ENCODE measurements around the gene TTLL7.
"Not testable (repeated sequence)": the region's sequence is repeated elsewhere in the genome, so short reads cannot be mapped to it uniquely, and the experiment has no call there.

The TTLL7 gene

DNA sequence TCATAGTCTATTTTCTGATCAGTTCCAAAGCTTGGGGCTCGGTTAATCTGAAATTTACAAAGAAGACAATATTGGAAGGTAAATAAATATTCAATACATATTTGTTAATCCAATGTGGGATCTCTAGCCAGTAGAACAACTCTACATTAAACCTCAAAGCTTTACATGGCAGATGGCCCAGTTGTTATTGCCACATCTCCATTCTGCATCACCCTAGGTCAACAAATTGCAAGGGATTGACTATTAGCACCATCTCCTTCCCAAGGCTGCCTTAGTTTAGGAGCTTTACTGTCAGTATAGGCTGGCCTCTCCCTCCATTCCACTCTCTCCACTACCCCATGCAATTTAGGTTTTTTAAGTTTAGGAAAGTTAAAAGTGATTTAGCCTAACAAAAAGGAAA lies 69.7 kb downstream of the TTLL7 start:
- peak; percentile 23 for DNase-seq

DNA sequence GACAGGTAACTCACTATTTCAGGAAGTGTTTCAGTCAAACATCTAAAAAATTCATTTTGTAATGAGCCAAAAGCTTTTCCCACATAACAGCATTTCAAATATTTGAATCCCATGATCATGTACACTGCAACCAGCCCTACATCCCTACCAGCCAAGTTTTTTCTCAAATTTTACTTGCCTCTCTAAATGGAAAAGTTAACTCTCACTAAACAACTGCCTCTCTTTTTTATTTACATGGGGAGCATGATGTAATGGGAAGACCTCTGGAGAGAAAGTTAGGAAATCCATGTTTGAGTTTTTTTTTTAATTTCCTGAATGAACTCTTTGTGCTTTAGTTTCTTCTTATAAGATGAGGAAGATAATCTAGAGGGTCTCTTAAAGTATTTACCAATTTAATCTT lies 70.5 kb downstream of the TTLL7 start:
- no peak for DNase-seq

DNA sequence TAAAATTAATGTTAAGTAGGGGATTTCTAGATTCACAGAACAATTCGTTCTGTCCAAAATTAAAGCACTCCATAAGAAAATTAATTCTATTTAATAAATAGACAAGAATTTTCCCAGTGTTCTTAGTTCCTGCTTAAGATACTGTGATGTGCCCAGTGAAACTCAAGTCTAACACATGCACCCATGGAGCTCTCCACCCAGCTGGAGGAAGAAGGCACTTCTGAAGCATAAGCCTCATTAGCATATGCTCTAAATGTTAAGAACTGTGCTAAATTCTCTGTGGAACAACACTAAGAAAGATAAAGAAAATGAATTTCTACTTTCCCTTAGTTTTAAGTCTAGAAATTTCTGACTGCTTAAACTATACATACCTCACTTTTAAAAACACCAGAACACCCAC lies 71.2 kb downstream of the TTLL7 start:
- DNase-seq, result no peak

DNA sequence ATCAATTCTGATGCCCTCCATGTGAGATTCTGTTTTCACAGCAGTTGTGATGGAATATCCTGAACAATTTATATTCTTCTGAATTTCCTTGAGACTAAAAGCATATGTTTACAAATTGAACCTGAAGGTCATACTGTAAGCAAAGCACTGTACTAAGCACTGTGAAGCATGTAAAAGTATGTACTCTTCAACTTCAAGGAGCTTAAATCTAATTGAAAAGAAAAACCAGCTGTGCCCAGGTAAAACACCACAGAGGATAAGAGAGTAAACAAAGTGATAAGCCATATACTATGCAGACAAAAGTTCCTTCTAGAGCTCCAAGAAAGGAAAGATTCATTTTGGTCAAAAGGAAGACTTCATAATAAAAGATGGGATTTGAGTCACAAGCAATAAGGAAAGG lies 71.9 kb downstream of the TTLL7 start:
- DNase-seq, result no peak

DNA sequence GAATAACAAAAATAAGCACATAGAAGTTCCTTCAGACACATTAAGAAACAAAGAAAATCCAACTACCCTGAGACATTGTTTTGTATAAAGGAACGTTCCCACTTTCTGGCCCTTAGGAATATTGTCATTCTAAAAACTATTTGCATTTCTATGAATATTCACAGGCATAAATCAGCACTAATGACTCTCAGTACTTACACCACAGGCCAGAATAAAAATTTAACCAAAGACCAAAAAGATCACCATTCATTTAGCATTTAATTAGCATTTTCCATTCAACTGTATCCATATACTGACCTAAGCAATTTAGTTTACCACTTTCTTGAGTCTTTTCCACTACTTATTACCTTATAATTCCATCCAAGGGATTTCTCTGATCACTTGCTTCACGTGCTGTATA lies 75.4 kb downstream of the TTLL7 start:
- no peak for DNase-seq

DNA sequence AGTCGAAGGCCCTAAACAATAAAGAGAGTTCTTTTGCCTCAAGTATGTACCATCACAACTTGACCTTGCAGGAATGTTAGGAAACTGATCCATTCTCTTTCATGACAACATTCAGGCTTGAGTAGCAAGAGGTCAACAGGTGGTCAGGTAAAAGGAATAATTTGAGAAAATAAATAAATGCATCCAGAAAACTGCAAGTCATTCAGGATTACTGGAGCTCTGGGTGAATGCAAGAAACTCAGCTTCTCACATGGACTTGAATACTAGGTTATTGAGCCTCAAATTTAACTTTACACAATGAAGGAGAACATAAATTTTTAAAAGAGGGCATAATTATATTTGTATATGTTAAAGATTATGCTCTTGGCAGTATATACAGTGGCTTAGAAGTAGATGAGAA lies 76.5 kb downstream of the TTLL7 start:
- DNase-seq, result no peak

DNA sequence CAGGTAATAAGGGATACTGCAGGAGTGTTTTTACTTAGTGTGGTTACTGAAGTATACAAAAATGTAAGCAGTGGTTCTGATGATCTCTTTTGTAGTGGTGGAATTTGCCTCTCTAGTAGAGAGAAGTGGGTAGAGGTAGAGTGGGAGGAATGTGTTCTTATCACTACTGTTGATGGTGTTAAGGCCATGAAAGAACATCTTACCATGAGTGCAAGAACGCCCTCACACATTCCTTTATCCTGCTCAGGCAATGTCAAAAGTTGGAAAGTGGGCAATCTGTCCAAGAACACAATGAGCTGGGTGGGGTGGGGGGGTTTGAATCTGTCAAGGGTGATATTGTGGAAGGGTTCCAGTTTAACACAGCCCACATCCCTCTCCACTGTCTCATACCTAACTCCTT lies 78.6 kb downstream of the TTLL7 start:
- no peak for DNase-seq

DNA sequence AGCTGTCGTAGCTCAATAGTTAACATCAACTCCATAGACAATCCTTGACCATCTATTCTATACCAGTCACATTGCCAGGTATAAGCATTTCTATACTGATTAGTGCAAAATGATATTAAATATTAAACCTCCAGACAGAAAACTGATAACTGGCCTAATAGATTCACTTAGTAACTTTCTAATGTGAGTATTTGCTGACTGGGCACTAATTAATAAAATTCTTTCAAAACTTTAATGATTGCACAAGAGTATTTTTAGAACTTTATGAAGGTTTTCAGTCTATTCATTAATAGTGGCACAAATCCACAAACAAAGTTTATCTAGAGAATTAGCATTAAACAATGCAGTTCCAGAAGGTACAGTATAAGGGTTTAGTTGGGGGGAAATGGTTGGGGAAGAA lies 79.1 kb downstream of the TTLL7 start:
- DNase-seq, result no peak

DNA sequence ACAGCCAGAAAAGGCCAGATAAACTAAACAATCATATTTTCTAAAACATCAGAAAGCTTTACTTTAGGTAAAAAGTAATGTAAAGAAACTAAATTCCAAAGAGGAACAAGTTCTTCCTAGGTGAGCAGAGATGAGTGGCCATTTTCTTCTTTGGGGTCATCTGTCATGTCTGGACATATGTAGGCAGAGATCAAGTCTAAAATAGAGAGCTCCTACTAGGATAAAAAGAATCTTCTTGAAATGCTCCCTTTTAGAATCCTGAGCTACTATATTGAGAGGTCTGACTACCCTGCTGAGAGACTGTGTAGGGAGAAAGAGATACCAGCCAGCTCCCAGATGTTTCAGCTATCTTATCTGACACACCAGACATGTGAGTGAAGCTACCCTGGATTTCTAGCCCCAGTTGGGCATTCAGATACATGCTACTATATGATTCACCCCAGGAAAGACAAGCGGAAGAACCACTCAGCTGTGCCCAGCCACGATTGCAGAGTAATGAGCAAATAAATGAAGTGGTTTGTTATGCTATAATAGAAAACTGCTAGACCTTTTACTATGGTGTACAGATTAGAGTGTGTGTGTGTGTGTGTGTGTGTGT lies 80.1 kb downstream of the TTLL7 start:
- no peak for DNase-seq

DNA sequence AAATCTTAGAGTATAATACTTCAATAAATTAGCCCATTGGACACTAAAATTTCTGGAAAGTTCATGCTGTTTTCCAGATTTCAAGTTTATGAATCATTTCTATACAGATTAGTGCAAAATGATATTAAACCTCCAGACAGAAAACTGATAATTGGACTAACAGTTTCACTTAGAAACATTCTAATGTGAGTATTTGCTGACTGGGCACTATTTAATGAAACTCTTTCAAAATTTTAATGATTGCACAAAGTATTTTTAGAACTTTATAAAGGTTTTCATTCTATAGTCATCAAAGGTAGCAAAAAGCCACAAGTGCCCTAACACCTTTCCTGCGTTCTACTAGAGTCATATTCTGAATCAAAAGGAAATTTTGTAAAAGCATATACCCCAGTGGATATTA lies 81.0 kb downstream of the TTLL7 start:
- DNase-seq, result no peak

DNA sequence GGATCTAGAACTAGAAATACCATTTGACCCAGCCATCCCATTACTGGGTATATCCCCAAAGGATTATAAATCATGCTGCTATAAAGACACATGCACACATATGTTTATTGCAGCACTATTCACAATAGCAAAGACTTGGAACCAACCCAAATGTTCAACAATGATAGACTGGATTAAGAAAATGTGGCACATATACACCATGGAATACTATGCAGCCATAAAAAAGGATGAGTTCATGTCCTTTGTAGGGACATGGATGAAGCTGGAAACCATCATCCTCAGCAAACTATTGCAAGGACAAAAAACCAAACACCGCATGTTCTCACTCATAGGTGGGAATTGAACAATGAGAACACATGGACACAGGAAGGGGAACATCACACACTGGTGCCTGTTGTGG lies 82.8 kb downstream of the TTLL7 start:
- not testable (repeated sequence) for DNase-seq

DNA sequence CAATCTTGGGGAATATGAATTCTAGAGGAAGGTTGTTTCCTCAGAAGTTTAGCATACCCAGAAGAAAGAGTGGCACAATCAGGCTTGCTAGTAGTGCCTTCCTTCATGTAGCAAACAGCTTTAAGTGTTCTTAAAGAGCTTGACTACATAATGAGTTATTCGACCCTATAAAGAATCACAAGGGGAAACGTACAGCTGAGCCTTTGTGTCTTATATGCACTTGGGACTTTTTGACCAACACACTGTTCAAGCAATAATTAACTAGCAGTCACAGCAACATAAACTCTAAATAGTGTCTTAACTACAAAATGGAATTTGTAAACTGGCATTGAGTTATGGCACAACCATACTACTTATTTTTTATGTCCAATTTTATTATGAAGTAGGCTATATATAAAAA lies 86.1 kb downstream of the TTLL7 start:
- no peak for DNase-seq

DNA sequence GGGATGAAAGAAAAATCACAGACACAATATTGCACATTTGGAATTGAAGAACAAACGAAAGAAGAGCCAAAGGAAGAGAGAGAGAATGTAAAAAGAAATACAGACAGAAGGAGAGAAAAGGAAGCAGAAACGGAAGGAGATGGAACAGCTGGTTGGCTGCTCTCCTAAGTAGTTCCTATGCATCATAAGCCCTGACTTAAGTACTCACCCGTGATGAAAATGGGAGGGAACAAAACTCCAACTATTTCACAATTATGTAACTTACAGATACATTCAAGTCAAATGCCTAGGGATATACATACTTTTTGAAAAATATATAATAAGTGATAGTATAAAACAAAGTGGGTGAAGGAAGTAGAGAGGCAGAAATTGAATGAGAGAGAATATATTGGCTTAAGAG lies 88.5 kb downstream of the TTLL7 start:
- no peak for DNase-seq

DNA sequence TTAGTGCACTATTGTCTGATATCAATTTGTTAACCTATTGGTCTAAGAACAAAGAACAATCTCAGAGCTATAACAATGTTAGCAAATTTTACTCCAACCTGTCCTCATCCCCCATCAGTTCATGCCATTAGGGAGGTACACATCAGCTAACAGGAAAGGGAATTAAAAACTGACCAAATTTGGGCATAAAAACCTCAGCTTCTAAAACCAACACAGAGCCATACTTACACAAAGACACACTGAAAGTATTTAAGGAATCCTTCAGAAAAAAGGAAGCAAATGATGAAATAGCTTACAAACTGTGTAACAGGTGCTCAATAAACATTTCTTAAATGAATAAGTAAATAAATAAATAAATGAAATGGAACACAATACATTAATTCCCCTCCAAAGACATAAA lies 89.2 kb downstream of the TTLL7 start:
- DNase-seq, result peak; percentile 39

DNA sequence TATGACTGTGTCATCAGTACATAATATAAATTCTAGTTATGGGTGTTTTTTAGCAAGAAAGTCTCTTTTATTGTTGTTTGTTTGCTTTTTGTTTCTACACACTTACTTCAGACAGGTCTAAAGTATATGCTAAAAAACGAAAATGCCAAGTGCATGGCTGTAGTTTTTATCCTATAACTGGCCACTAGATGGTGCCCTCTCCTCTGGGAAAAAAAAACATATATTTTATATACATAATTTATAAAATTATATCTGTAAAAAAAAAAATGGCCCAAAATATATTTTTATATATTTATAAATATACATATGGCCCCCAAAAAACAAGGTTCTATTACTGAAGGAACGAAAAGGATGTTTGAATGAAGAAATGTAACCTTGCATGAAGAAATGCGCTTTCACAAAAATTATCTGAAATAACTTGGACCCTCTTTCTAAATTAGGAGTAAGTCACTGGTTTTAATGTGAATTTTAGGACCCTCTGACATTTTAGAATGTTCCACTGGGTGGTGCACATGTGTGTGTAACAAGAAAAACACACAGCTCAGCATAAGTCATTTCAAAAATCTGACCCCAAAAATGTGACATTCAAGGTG lies 93.5 kb downstream of the TTLL7 start:
- DNase-seq, result peak; percentile 30

DNA sequence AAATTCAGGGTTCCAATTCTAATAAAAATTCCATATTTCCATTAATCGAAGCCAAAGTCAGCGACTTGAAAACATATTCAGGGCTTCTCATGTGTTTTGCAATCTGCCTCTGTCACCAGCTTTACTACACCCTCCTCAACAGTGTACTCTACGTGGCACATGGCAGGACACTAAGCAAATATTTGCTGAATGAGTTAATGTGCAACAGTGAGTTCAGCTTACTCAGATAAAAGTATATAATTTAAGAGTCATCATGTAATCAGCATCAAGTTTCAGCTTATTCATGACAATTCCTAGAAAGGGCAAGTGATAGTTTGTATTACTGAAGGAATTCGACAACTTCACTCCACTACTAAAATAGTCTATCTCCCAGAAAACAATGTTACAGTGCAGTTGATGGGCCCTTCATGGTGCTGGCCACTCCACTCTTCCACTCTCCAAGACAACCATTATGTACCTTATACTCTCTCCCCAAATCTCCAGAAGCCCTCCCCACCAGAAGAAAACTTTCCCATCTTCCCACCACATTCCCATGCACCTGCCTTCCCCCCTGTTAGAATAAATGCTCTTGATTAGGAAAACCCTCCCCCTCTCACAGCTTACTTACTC lies 97.3 kb downstream of the TTLL7 start:
- peak; percentile 90 for DNase-seq

DNA sequence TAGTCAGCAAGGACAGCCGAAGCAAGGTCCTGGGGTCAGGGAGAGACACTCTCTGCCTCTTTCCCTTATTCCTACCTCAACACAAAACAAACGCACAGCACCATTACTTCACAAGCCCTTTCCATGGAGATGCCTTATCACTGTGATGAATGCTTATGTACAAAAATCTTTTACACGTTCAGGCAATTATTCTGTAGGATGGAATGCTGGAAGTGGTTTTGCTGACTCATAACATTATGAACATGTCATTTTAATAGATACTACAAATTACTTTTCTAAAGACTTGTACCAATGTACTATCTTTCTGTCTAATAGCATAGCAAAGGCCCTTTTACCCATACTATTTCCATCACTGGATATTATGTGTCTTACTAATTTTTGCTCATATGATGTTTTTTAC lies 98.4 kb downstream of the TTLL7 start:
- peak; percentile 59 for DNase-seq

DNA sequence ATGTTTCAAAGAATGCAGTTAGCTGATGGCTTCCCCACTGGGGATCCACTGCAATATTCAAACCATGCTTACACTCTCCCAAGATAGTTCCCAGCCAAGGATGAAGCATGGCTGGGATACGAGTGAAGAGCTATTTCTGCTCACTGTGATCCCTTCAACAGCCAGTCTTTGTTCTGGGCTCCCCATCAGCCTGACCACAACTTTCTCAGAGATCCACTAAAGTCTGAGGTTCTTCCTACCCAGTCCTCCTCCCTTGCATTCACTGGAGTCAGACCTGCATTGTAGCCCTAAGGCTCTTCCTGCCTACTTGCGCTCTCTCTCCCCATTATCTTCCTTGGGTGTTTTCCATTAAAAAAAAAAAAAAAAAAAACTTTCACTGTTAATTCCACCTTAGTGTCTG lies 101.4 kb downstream of the TTLL7 start:
- DNase-seq, result no peak

DNA sequence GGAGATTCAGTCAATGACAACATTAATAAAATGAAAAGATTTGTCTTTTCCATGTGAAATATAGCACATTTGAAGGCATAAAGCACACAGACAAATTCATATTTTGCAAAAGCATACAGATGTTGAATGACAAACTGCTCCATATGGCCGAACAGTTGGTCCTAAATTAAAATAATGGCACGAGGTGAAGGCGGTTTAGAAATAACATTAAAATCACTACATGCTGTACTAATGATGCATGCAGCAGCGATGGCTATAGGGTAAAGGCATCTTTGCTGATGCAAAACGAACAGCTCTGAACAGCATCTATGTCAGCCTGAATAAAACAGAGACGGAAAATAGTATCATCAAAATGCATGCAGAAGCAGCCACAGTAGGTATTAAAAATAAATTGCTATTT lies 102.6 kb downstream of the TTLL7 start:
- no peak for DNase-seq

DNA sequence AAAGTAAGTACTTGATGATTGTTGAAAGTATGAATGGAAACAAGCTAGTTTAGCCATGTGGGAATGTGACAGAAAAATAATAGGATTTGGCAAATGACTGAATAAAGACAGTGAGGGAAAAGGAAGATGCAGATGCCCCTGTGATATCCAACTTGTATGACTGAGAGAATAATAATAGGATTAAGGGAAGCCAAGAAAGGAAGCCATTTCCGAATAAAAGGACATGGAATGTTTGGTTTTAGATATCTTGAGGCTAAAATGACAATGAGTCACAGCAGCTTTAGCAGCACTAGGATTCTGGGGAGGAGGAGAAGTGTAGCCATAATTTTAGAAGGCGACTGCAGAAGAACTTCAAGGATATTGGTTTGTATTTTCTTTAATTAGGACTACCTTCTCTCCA lies 109.2 kb downstream of the TTLL7 start:
- peak; percentile 84 for DNase-seq

DNA sequence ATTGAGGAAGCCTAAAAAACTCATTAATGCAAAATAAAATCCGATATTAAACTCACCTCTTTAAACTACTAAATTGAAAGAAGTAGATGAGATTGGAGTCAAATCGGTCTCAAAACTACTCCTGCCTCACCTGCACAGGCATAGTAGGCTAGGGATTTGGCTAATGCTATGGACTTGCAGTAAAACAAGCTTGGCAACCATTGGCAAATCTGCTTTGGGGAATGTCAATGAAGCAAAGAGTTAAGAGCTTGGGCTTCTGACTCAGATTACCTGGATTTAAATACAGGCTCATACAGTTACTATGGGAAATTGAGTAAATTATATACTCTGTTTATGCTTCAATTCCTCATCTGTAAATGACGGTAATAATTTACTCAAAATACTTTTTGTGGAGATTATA lies 111.4 kb downstream of the TTLL7 start:
- no peak for DNase-seq

DNA sequence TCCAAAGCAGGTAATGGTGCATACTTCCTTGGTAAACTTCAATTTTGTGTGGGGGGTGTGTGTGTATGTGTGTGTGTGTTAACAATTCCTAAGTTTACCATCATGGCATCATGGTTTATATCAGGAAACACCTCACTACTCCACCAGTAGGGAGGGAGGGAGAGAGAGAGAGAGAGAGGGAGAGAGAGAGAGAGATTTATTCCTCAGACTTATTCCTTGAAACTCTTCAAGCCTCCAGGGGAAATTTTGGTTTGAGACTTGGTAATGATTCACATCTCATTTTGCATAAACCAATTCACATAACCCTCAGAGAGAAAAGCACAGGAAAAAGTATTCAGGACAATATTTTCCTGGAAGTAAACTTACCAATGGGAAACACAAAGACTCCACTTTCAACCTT lies 115.0 kb downstream of the TTLL7 start:
- DNase-seq, result no peak

DNA sequence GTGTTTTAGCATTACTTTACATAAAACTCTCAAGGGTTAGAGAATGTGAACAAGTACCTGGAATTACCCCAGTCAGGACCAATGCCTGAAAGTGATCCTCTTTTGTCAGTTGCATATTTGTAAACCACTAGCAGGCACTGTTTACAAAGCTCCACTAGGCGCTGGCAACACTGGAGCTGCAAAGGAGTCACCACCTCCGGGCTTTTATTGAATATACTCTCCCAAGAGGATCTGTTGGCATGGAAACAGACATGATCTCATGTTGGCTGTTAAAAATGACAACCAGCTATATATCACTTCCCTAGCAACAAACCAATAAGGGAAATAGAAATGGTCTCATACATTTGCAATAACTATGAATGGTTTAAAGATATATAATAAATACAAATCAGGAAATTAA lies 116.0 kb downstream of the TTLL7 start:
- peak; percentile 69 for DNase-seq

DNA sequence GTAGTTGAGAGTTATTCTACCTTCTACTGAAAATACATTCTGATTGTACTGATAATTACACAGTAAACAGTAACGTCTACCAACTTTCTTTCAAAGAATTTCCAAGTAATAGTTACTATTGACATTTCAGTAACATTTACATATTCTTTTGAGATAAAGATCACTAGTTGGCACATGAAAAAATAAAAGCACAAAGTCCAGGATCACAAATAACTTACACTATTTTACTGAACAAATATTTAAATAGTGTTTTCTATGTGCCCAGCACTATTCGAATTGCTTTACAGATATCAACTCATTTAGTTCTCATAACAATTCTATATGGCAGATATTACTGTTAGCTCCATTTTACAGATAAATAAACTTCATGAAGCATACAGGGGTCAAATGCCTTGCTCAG lies 126.4 kb downstream of the TTLL7 start:
- DNase-seq, result no peak

DNA sequence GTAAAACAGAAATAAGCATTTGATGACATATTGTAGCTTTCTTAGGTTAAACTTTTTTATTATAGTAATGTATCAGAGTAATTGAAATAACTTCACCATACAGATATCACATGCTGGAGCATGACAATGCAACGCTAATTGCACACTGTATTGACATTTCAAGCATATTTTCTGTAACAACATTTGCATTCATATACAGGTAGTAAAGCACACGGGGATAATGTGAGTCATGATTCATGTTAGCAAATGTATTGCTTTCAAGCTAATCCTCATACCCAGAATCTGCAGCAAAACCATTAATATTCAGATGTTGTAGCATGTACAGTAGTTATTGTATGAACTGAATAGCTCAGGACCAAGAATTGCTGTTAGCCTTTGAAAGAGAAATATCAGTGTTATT lies 133.9 kb downstream of the TTLL7 start:
- DNase-seq, result no peak
